Endothelial cell of umbilical vein (primary cell): ENCODE results near the gene SAT2. TPM values are rescaled to one million over a fixed set of nuclear protein-coding genes. Genes with fewer than 3 reads are reported as not detected.

Experiments
- BruUV-seq: library from RNA; stranded (reverse); fragments of 400-500 nt; replicated peaks from 2 replicates; lab custom pipeline; 2021; lab: Mats Ljungman, UMichigan
- CTCF ChIA-PET: fragments of 300-600, 350-600 bp; sonication (Branson Sonifier 250); formaldehyde crosslinking; loops from one replicate; lab custom pipeline; 2021; ENCODE audit warnings: antibody characterized with exemption, inconsistent platforms; lab: Charles Lee
- POLR2A ChIA-PET: fragments of 300-600, 350-600 bp; sonication (Branson Sonifier 250); formaldehyde crosslinking; loops from one replicate; lab custom pipeline; 2021; ENCODE audit warnings: antibody characterized with exemption, inconsistent platforms; lab: Charles Lee
- DNase-seq: peaks from one replicate; pipeline ENCODE4 v3.0.0-alpha.2; 2011; ENCODE audit warnings: low read depth, low spot score
- FAIRE-seq: peaks from 2 replicates; lab custom pipeline; 2011; peaks lifted over from hg19 to GRCh38; lab: Jason Lieb, UNC
- H2AFZ ChIP-seq: 2 replicates; pipeline ENCODE4 v1.6.0; 2012; ENCODE audit warnings: low read depth, low read length, control low read depth, inconsistent platforms
- H3K27ac ChIP-seq: 2 replicates; pipeline ENCODE4 v1.5.1; 2011; ENCODE audit warnings: low read depth, mild to moderate bottlenecking, control low read depth, low read length, moderate library complexity; ENCODE audit not compliant: insufficient read depth
- H3K27me3 ChIP-seq, 2 experiments: 2 replicates each; pipeline versions ENCODE4 v1.6.0 to v1.6.1; 2011; ENCODE audit warnings: low read length in 2 of 2, mixed read lengths in 1 of 2; ENCODE audit not compliant: control insufficient read depth in 2 of 2, insufficient read depth in 2 of 2
- H3K36me3 ChIP-seq, 2 experiments: 2 replicates in 1 of 2; 3 replicates in 1 of 2; pipeline ENCODE4 v1.5.1; 2011; ENCODE audit warnings: low read length in 2 of 2, mild to moderate bottlenecking in 1 of 2, moderate library complexity in 1 of 2; ENCODE audit not compliant: control insufficient read depth in 2 of 2, insufficient read depth in 2 of 2; ENCODE audit errors: extremely low read depth in 1 of 2
- H3K4me1 ChIP-seq: 3 replicates; pipeline ENCODE4 v1.5.1; 2011; ENCODE audit warnings: mild to moderate bottlenecking, low read length; ENCODE audit not compliant: control insufficient read depth, insufficient read depth; ENCODE audit errors: extremely low read depth
- H3K4me2 ChIP-seq: 2 replicates; pipeline ENCODE4 v1.6.1; 2011; ENCODE audit warnings: low read length, control low read depth, mixed read lengths; ENCODE audit not compliant: insufficient read depth
- H3K4me3 ChIP-seq, 3 experiments: fragments of 200-600 bp in 1 of 3; sonication (generic), shearing (Covaris generic) in 1 of 3; replicated peaks in 1 of 3; 2 replicates each; pipeline ENCODE4 v1.5.1; 2011 to 2016; ENCODE audit warnings: control low read depth in 3 of 3, low read length in 3 of 3, mild to moderate bottlenecking in 2 of 3, inconsistent platforms in 1 of 3, low read depth in 1 of 3, moderate library complexity in 1 of 3; ENCODE audit not compliant: insufficient read depth in 1 of 3
- H3K79me2 ChIP-seq: 2 replicates; pipeline ENCODE4 v1.6.0; 2012; ENCODE audit warnings: low read length, inconsistent platforms; ENCODE audit not compliant: control insufficient read depth, insufficient read depth
- H3K9ac ChIP-seq: replicated peaks from 2 replicates; pipeline ENCODE3; 2011; ENCODE audit warnings: low read length, control low read depth; ENCODE audit not compliant: insufficient read depth; ENCODE audit errors: extremely low read depth
- H3K9me1 ChIP-seq: replicated peaks from 3 replicates; pipeline ENCODE4 v1.6.0; 2011; ENCODE audit warnings: mild to moderate bottlenecking, low read length; ENCODE audit not compliant: control insufficient read depth, insufficient read depth; ENCODE audit errors: extremely low read depth
- H3K9me3 ChIP-seq: replicated peaks from 2 replicates; pipeline ENCODE4 v1.5.1; 2012; ENCODE audit warnings: low read length, inconsistent platforms; ENCODE audit not compliant: control insufficient read depth, insufficient read depth
- H4K20me1 ChIP-seq: replicated peaks from 2 replicates; pipeline ENCODE3; 2011; ENCODE audit warnings: mild to moderate bottlenecking, low read length; ENCODE audit not compliant: control insufficient read depth, insufficient read depth; ENCODE audit errors: extremely low read depth
- EZH2 ChIP-seq: IDR thresholded peaks from 2 replicates; pipeline ENCODE4 v1.6.1; 2012; ENCODE audit warnings: borderline replicate concordance, low read depth, mild to moderate bottlenecking, moderate library complexity, low read length, inconsistent platforms; ENCODE audit not compliant: severe bottlenecking
- FOS ChIP-seq: IDR thresholded peaks from 2 replicates; pipeline ENCODE4 v1.6.1; 2011; ENCODE audit warnings: mild to moderate bottlenecking, low read length, moderate library complexity, borderline replicate concordance; ENCODE audit not compliant: insufficient read depth
- GATA2 ChIP-seq: IDR thresholded peaks from 2 replicates; pipeline ENCODE4 v1.7.0; 2011; ENCODE audit warnings: low read depth, mild to moderate bottlenecking, moderate library complexity, mixed read lengths, low read length; ENCODE audit not compliant: insufficient read length, insufficient read depth
- JUN ChIP-seq: IDR thresholded peaks from 2 replicates; pipeline ENCODE4 v1.6.1; 2011; ENCODE audit warnings: borderline replicate concordance, low read depth; ENCODE audit not compliant: insufficient read length, insufficient read depth
- MYC ChIP-seq: IDR thresholded peaks from one replicate; pipeline ENCODE4 v1.6.1; 2011; ENCODE audit warnings: mild to moderate bottlenecking, low read depth, low read length
- POLR2A ChIP-seq: IDR thresholded peaks from 2 replicates; pipeline ENCODE4 v1.6.1; 2012; ENCODE audit warnings: low read depth, mild to moderate bottlenecking, control low read depth, low read length
- POLR2AphosphoS5 ChIP-seq: IDR thresholded peaks from 2 replicates; pipeline ENCODE4 v1.6.1; 2012; ENCODE audit warnings: low read depth, mild to moderate bottlenecking, control low read depth, low read length, moderate library complexity; ENCODE audit not compliant: insufficient read depth
- dilution Hi-C: fragments of 300-500 bp; cut with MboI; formaldehyde crosslinking; loops from one replicate; pipeline ENCODE4 v1.15.0; 2019; ENCODE audit warnings: low sequenced_read_pairs; ENCODE audit not compliant: extremely low pct_ligation_motif_present
- intact Hi-C: fragments of 100-400 bp; cut with micrococcal nuclease; formaldehyde crosslinking; loops from one replicate; pipeline ENCODE4 v1.10.0; 2022
- polyA plus RNA-seq, 4 experiments: library from polyadenylated mRNA; depleted of rRNA in 3 of 4; stranded (reverse) in 3 of 4; unstranded in 1 of 4; fragments of >200 nt; gene quantifications; 2 replicates each; pipeline versions ENCODE4 v1.2.1 to v1.2.3, GENCODE V29; 2011 to 2012; ENCODE audit warnings: missing spikeins in 1 of 4
- total RNA-seq: library from RNA; stranded (reverse); gene quantifications from 2 replicates; pipeline ENCODE4 v1.2.3, GENCODE V29; 2021
- TF ChIP-seq, protein P1 (sequence below), 2 donors: IDR thresholded peaks; 1 replicate in 1 of 2; 2 replicates in 1 of 2; pipeline ENCODE4 v1.5.1; 2011; ENCODE audit warnings: low read length in 2 of 2, mild to moderate bottlenecking in 2 of 2, moderate library complexity in 2 of 2, control low read depth in 1 of 2, inconsistent platforms in 1 of 2, low read depth in 1 of 2; ENCODE audit not compliant: insufficient read depth in 1 of 2; ENCODE audit errors: extremely low read depth in 1 of 2
- TF ChIP-seq, protein P2 (sequence below): IDR thresholded peaks from 2 replicates; pipeline ENCODE4 v1.6.1; 2011; ENCODE audit not compliant: insufficient read depth, insufficient read length

SAT2 gene
- total and polyA plus RNA-seq, 2 donors (not counting 3 experiments of a cell fraction or from before 2014, with no cell fraction given), result 38.0 to 51.8 TPM

DNA sequence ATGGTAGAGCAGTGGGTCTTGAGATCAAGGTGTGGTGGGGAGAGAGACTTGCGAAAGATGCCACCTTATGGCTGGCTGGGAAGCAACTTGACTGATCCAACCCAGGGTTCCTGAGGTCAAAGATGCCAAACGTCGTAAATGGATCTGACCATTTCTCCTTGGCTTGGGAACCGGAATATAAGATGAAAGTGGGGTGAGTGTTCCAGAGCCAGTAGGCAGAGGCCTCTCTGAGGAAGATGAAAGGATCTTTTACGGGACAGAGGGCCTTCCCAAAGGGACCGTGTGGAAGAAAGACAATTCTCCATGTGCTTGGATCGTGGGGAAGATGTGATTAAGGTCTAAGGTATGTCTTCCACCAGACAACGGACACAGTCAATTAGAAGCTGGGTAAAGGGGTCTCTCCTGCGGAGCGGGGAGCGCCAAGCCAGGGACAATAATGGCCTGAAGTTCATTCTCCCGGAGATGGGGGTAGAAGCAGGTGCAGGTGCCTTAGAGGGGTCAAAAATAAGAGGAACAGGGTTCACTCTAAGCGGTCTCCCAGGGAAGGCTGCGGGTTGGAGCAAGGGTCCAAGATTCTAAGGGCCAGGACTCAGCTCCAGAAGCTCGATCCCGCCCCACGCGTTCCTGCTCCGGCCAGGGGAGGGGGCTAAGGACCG is 13.7 kb downstream of the SAT2 start:
- H4K20me1 ChIP-seq, result peaks cover 3% of the 10 kb centered on the region
- ChIA-PET POLR2A (interaction anchor here (2.3 kb wide), 1 partner anchor 13 kb away, joined by 8 read pairs; the partner anchor contains the start of gene SAT2), CTCF (interaction anchor here (1.2 to 2.0 kb wide), 3 partner anchors 14 to 74 kb away, joined by 4 to 11 read pairs (median 5); partner anchors contain the start of genes MPDU1, SAT2 and TP53)
- intact Hi-C loops (loop anchor here (2.0 to 10.0 kb wide), 3 partner anchors 25 to 231 kb away; partner anchors contain the start of gene SENP3), dilution Hi-C loops (no loop called here)
- peak overlapping the region; percentile 9 for H2AFZ ChIP-seq
- peaks cover 49% of the 10 kb centered on the region for H3K79me2 ChIP-seq
- peak overlapping the region; percentile 56 for H3K27ac ChIP-seq
- H3K4me2 ChIP-seq, result peak overlapping the region; percentile 99
- peaks cover 24% of the 10 kb centered on the region for H3K4me1 ChIP-seq
- no peaks in the 10 kb centered on the region for H3K36me3 ChIP-seq
- no peaks in the 10 kb centered on the region for H3K9me1 ChIP-seq
- no peak for FAIRE-seq
- peak overlapping the region; percentile 90 for H3K9ac ChIP-seq
- TSS peak; percentile 40 for BruUV-seq
- H3K27me3 ChIP-seq, result no peaks in the 10 kb centered on the region
- TF ChIP-seq, protein P1, sequence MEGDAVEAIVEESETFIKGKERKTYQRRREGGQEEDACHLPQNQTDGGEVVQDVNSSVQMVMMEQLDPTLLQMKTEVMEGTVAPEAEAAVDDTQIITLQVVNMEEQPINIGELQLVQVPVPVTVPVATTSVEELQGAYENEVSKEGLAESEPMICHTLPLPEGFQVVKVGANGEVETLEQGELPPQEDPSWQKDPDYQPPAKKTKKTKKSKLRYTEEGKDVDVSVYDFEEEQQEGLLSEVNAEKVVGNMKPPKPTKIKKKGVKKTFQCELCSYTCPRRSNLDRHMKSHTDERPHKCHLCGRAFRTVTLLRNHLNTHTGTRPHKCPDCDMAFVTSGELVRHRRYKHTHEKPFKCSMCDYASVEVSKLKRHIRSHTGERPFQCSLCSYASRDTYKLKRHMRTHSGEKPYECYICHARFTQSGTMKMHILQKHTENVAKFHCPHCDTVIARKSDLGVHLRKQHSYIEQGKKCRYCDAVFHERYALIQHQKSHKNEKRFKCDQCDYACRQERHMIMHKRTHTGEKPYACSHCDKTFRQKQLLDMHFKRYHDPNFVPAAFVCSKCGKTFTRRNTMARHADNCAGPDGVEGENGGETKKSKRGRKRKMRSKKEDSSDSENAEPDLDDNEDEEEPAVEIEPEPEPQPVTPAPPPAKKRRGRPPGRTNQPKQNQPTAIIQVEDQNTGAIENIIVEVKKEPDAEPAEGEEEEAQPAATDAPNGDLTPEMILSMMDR (IDR thresholded peaks at IDR 0.05; ENCODE audit: extremely low read depth in 1 of 2, insufficient read depth in 1 of 2, low read depth in 1 of 2, low read length in 2 of 2), result peak in 1 of 2 donors; percentile 19
- TF ChIP-seq EZH2, result no peak
- peak overlapping the region; percentile 55 to 97 (median 73) for H3K4me3 ChIP-seq
- no peaks in the 10 kb centered on the region for H3K9me3 ChIP-seq
- peak; percentile 21 for DNase-seq

DNA sequence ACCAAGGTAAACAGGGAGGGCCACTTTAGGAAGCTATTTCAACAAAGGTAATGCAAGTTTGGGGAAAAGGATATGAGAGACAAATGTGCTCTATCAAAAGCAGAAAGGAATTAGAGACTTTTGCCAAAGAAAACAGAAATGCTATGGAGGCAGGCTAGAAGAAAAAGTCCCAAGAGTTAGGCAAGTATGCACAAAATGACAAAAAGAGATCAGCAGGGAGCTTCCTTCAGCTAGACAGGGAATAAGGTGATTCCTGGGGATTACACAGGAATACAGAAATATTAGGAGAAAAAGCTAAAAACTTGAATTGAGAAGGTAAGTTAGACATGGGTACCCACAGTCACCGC is 15.4 kb downstream of the SAT2 start:
- H4K20me1 ChIP-seq, result peaks cover 3% of the 10 kb centered on the region
- no peak for TF ChIP-seq POLR2AphosphoS5
- TF ChIP-seq, protein P2, sequence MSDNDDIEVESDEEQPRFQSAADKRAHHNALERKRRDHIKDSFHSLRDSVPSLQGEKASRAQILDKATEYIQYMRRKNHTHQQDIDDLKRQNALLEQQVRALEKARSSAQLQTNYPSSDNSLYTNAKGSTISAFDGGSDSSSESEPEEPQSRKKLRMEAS, result no peak
- no peak for TF ChIP-seq GATA2
- TF ChIP-seq FOS, result no peak
- TF ChIP-seq POLR2A, result no peak
- no peak for TF ChIP-seq JUN
- TF ChIP-seq MYC, result no peak
- no peak for TF ChIP-seq EZH2
- TF ChIP-seq, protein P1 (IDR thresholded peaks at IDR 0.05; ENCODE audit: extremely low read depth in 1 of 2, insufficient read depth in 1 of 2, low read depth in 1 of 2, low read length in 2 of 2), result no peak
- H3K4me2 ChIP-seq, result peak overlapping the region; percentile 31
- dilution Hi-C loops, result no loop called here
- no TSS peak for BruUV-seq
- intact Hi-C loops, result loop anchor here (10.0 kb wide), 1 partner anchor 233 kb away; no protein-coding TSS in a partner anchor
- H3K9me1 ChIP-seq, result no peaks in the 10 kb centered on the region
- no peaks in the 10 kb centered on the region for H3K9me3 ChIP-seq
- peaks cover 24% of the 10 kb centered on the region for H3K4me1 ChIP-seq
- H2AFZ ChIP-seq, result no peak overlapping the region
- H3K27ac ChIP-seq, result no peak overlapping the region
- CTCF ChIA-PET, result interaction anchor here (0.9 to 1.2 kb wide), 2 partner anchors 12 to 75 kb away, joined by 3 to 5 read pairs; partner anchors contain the start of gene TP53
- no peaks in the 10 kb centered on the region for H3K36me3 ChIP-seq
- POLR2A ChIA-PET, result no interaction called here
- H3K27me3 ChIP-seq, result no peaks in the 10 kb centered on the region
- peaks cover 52% of the 10 kb centered on the region for H3K79me2 ChIP-seq
- H3K4me3 ChIP-seq, result no peak overlapping the region
- FAIRE-seq (no peak), DNase-seq (peak; percentile 35)
- no peak overlapping the region for H3K9ac ChIP-seq
